ENCODE results near the gene CAMK4.
"Not testable (repeated sequence)": the region's sequence is repeated elsewhere in the genome, so short reads cannot be mapped to it uniquely, and the experiment has no call there.

Gene CAMK4

GRCh38 chr5:111299067-111299481 lies 74.9 kb downstream of the CAMK4 start:
- no peak for DNase-seq (ENCODE audit: insufficient read length, low spot score)
- TF ChIP-seq POLR2A (IDR thresholded peaks at IDR 0.05; ENCODE audit: low read depth, low read length), result no peak
- FAIRE-seq, result no peak

GRCh38 chr5:111299831-111300432 lies 75.7 kb downstream of the CAMK4 start:
- TF ChIP-seq POLR2A (IDR thresholded peaks at IDR 0.05; ENCODE audit: low read depth, low read length), result no peak
- no peak for FAIRE-seq
- no peak for DNase-seq (ENCODE audit: insufficient read length, low spot score)

GRCh38 chr5:111301264-111301663 lies 77.1 kb downstream of the CAMK4 start:
- FAIRE-seq (no peak), DNase-seq (ENCODE audit: insufficient read length, low spot score) (no peak)
- no peak for TF ChIP-seq POLR2A (IDR thresholded peaks at IDR 0.05; ENCODE audit: low read depth, low read length)

- not testable (repeated sequence) for DNase-seq (ENCODE audit: insufficient read length, low spot score); FAIRE-seq
Observed at GRCh38 chr5:111302043-111302442, 77.9 kb downstream of the CAMK4 start.

GRCh38 chr5:111308951-111309350 lies 84.8 kb downstream of the CAMK4 start:
- TF ChIP-seq POLR2A (IDR thresholded peaks at IDR 0.05; ENCODE audit: low read depth, low read length), result no peak
- FAIRE-seq, result no peak

GRCh38 chr5:111309384-111309783 lies 85.2 kb downstream of the CAMK4 start:
- DNase-seq (ENCODE audit: insufficient read length, low spot score), result no peak
- TF ChIP-seq POLR2A (IDR thresholded peaks at IDR 0.05; ENCODE audit: low read depth, low read length), result no peak
- FAIRE-seq, result no peak

More at GRCh38 chr5:111308951-111309350, 84.8 kb downstream of the CAMK4 start:
- no peak for DNase-seq (ENCODE audit: insufficient read length, low spot score)

- FAIRE-seq, result no peak
Observed at GRCh38 chr5:111310711-111311620, 86.8 kb downstream of the CAMK4 start.

GRCh38 chr5:111311666-111312065 lies 87.5 kb downstream of the CAMK4 start:
- FAIRE-seq (no peak), DNase-seq (ENCODE audit: insufficient read length, low spot score) (no peak)
- no peak for TF ChIP-seq POLR2A (IDR thresholded peaks at IDR 0.05; ENCODE audit: low read depth, low read length)

More at GRCh38 chr5:111310711-111311620, 86.8 kb downstream of the CAMK4 start:
- DNase-seq (ENCODE audit: insufficient read length, low spot score), result no peak
- no peak for TF ChIP-seq POLR2A (IDR thresholded peaks at IDR 0.05; ENCODE audit: low read depth, low read length)

GRCh38 chr5:111313017-111313724 lies 89.0 kb downstream of the CAMK4 start:
- DNase-seq (ENCODE audit: insufficient read length, low spot score) (no peak), FAIRE-seq (no peak)
- TF ChIP-seq POLR2A (IDR thresholded peaks at IDR 0.05; ENCODE audit: low read depth, low read length), result no peak

GRCh38 chr5:111320953-111321352 lies 96.8 kb downstream of the CAMK4 start:
- FAIRE-seq (no peak), DNase-seq (ENCODE audit: insufficient read length, low spot score) (no peak)
- TF ChIP-seq POLR2A (IDR thresholded peaks at IDR 0.05; ENCODE audit: low read depth, low read length), result no peak

- FAIRE-seq (no peak), DNase-seq (ENCODE audit: insufficient read length, low spot score) (no peak)
- TF ChIP-seq POLR2A (IDR thresholded peaks at IDR 0.05; ENCODE audit: low read depth, low read length), result no peak
Observed at GRCh38 chr5:111321376-111321775, 97.2 kb downstream of the CAMK4 start.

GRCh38 chr5:111326551-111326950 lies 102.4 kb downstream of the CAMK4 start:
- DNase-seq (ENCODE audit: insufficient read length, low spot score), result no peak
- FAIRE-seq, result no peak
- no peak for TF ChIP-seq POLR2A (IDR thresholded peaks at IDR 0.05; ENCODE audit: low read depth, low read length)

- DNase-seq (ENCODE audit: insufficient read length, low spot score), result no peak
- TF ChIP-seq POLR2A (IDR thresholded peaks at IDR 0.05; ENCODE audit: low read depth, low read length), result no peak
- FAIRE-seq, result no peak
Observed at GRCh38 chr5:111337133-111337532, 112.9 kb downstream of the CAMK4 start.

- no peak for TF ChIP-seq POLR2A (IDR thresholded peaks at IDR 0.05; ENCODE audit: low read depth, low read length)
Observed at GRCh38 chr5:111337688-111338087, 113.5 kb downstream of the CAMK4 start.

More at GRCh38 chr5:111337688-111338087, 113.5 kb downstream of the CAMK4 start:
- FAIRE-seq, result no peak
- no peak for DNase-seq (ENCODE audit: insufficient read length, low spot score)
